HG03097 (cell line): ENCODE results near the gene ZNF593OS.
A peak's percentile ranks its signal among the peaks of the same experiment; 100 is the strongest.

Experiments used
- ATAC-seq: cut with Tn5 transposase; IDR thresholded peaks from one replicate; pipeline ENCODE4 v1.9.1; 2021; ENCODE audit not compliant: unreplicated experiment, low FRiP score

ZNF593OS gene

GRCh38 chr1:26129778-26130177, 41.9 kb downstream of the ZNF593OS start:
- no peak for ATAC-seq

DNA sequence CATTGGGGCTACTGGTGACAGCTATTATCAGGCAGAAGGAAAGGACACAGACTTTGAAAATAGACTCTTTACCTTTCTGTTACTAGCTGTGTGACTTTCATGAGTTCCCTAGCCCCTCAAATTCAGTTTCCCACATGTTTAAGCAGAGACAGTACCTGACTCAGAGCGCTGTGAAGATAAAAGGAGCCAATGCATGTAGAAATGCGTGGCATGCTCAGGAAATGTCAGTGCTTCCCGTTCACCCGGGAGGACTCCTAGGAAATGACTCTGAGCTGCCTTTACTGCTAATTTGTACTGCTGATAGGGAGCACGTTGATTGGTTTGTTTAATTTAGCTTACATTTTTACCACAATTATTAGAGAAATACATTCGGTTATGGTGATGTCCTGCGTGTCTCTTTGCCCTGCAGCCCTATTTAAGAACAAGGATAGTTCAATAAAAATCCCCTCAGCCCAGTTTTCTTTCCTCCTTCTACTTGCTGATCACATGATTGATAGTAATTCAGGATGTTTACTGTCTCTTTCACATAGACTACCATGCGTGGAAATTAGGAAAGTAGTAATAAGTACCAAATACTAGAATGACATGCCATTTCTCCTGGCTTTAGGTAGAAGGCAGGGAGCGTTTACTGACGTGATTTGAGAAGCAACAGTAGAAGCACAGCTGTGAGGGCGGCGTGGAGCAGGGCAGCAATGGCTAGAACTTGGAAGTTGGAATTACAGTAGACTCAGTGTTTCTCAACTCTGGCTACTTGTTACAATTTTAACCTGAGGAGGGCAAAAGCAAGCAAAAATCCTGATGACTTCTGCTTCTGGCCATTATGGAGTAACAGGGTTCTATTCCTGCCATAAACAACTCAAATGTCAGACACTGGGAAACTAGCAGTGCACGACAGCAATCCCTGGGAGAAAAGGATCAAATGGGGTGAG, 44.1 kb downstream of the ZNF593OS start:
- ATAC-seq = no peak

DNA sequence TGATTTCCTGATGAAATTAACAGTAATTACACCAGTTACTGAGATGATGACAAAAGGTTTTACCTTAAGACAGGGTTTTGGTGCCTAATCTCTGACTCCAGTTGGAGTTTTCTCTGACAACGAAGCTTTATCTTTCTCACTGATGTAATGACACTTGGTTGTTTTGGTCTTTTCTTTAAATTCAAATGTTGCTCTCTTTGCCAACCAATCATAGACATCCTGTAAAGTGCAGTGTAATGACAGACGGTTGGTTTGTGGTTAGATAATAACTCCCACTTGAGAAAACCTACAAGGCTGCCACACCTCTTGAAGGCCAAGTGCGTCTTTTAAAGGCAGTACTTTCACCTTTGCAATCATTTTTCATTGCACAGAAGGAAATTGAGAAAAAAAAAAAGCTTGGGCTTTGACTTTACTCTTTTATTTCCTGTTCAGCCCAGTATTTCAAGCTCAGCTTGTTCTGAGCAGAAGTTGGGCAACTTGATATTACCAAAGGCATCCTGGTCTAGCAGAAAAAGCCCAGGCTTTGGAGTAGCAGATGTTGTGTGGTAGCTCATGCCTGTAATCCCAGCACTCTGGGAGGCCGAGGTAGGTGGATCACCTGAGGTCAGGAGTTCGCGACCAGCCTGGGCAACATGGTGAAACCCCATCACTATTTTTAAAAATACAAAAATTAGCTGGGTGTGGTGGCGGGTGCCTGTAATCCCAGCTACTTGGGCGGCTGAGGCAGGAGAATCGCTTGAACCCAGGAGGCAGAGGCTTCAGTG, 45.1 kb downstream of the ZNF593OS start:
- ATAC-seq = peak; percentile 69

DNA sequence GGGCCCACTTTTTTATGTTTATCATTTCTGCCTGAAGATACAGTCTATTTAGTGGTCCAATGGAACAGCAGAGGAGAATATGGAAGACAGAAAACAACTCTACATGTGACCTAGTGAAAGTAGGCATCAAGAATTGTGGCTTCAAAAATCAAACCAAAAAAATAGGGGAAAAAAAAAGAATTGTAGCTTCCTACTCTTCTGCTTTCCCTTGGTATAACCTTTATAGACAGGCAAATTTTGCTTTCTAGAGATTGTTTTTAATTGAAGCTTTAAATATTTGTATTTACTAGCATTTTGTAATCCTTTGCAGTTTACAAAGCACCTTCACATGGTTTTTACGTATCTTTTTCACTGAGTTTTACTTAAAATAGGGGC, 45.7 kb downstream of the ZNF593OS start:
- no peak for ATAC-seq

GRCh38 chr1:26125382-26125781, 46.2 kb downstream of the ZNF593OS start:
- no peak for ATAC-seq

DNA sequence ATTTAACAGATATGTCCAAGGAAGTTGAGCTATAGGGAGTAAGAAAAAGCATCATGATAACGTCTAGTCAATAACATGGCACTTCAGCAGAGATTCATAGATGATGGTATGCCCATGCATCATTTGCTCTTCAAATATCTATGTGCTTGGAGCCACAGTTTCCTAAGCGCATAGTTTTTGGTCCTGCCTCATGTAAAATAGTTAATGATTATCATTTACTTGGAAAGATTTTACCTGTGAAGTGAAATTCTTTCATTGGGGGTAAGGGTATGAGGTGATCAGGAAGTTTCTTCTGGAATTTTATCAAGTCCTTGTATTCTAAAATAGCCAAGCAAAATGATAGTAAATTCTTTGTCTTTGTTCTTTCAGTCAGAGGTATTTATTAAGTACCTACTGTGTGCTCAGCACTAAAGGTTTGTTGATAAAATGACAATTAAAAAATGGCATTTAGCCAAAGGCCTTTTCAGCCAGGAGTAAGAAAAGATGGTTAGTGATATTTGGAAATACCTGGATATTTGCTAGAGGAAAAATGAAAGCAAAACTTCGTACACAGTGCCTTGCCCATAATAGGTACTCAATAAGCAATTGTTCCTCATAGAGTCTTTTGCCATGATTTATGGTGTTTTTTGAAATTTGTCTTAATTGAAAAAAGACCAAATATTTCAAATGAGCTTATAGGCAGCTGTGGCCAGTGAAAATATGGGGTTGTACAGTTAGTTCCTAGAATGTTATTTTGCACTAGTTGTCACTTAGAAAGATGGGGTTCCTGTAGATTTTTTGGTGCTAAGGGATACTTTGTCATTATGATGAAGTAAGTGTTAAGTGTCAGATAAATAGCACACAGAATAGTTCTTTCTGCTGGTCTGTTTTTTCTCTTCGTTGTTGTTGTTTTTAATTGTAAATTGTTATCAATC, 47.0 kb downstream of the ZNF593OS start:
- no peak for ATAC-seq

DNA sequence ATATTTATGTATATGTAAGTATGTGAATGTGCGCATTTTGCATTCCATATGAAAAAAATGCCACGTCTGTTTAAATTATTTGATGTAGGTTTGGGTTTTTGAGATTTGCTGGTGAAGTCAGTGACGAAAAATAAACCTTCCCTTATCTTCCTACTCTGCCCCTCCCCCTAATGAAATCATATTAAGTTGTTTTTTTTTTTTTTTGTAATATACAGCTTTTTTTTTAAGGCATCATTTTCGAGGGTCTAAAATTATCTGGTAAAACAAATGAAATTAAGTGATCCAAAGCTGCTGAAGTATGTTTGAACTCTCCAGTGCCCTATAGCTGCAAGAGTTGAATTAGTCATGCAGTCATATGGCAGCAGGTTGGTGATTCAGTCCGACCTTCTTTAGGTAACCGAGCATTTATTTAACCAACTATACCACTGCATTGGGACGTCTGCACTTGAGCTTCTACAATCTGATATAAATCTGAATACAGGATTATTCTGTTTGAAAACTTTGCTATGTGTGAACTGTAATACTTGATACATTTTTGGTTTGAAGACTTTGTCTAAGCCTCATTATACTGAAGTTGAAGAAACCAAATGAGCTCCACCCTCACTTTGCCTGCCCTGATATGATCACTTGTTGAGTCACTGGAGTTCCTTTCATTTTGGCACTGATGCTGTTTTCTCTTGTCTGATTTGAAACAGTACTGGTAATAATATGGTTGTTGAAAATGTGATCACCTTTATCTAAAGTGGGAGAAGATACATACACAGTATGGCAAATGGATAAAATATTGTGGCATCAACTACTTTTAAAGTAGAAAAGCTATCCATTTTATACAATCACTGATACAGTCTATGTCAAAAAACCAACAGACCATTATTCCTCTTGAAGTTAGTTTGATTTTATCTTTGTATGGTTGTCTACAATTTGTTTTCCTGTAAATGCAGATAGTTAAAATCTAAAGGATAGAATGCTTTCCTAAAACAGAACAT, 48.4 kb downstream of the ZNF593OS start:
- no peak for ATAC-seq

- no peak for ATAC-seq
These were observed 49.5 kb downstream of the ZNF593OS start for GRCh38 chr1:26121854-26122773.

GRCh38 chr1:26119892-26120608, 51.6 kb downstream of the ZNF593OS start:
- ATAC-seq = peak; percentile 53
